Liver (tissue), 9 donors: ENCODE data around the gene FILIP1L. TPM values are rescaled to one million over a fixed set of nuclear protein-coding genes. Genes with fewer than 3 reads are reported as not detected.

ENCODE experiments used
- DNase-seq: peaks from one replicate; pipeline ENCODE4 v3.0.0-alpha.2; 2017; ENCODE audit warnings: low spot score
- H3K27ac ChIP-seq, 2 donors: one replicate each; pipeline ENCODE4 v1.7.0; 2013; ENCODE audit warnings: inconsistent platforms in 2 of 2, low read length in 2 of 2, control low read depth in 1 of 2, low read depth in 1 of 2, mild to moderate bottlenecking in 1 of 2
- H3K27me3 ChIP-seq, 4 donors: one replicate each; pipeline versions ENCODE4 v1.6.1 to v1.7.0; 2013; ENCODE audit warnings: low read length in 3 of 4, inconsistent platforms in 1 of 4, mild to moderate bottlenecking in 1 of 4, moderate library complexity in 1 of 4; ENCODE audit not compliant: control insufficient read depth in 4 of 4, insufficient read depth in 4 of 4
- H3K36me3 ChIP-seq, 4 donors: one replicate each; pipeline versions ENCODE4 v1.6.1 to v1.7.0; 2013; ENCODE audit warnings: low read length in 3 of 4, mild to moderate bottlenecking in 3 of 4, low read depth in 1 of 4, moderate library complexity in 1 of 4; ENCODE audit not compliant: control insufficient read depth in 4 of 4, insufficient read depth in 3 of 4
- H3K4me1 ChIP-seq, 4 donors: one replicate each; pipeline versions ENCODE4 v1.6.1 to v1.7.0; 2013; ENCODE audit warnings: low read length in 3 of 4, mild to moderate bottlenecking in 3 of 4, moderate library complexity in 1 of 4; ENCODE audit not compliant: control insufficient read depth in 4 of 4, insufficient read depth in 4 of 4
- H3K4me3 ChIP-seq, 3 donors: one replicate each; pipeline versions ENCODE4 v1.6.1 to v1.7.0; 2013; ENCODE audit warnings: low read length in 3 of 3, control low read depth in 1 of 3, low read depth in 1 of 3, mild to moderate bottlenecking in 1 of 3
- H3K9ac ChIP-seq, 2 donors: one replicate each; pipeline ENCODE4 v1.7.0; 2013; ENCODE audit warnings: low read length in 2 of 2, mild to moderate bottlenecking in 2 of 2, moderate library complexity in 2 of 2, control low read depth in 1 of 2, low read depth in 1 of 2
- H3K9me3 ChIP-seq, 4 donors: one replicate each; pipeline versions ENCODE4 v1.6.1 to v1.7.0; 2013; ENCODE audit warnings: low read length in 3 of 4; ENCODE audit not compliant: control insufficient read depth in 4 of 4
- CTCF ChIP-seq: fragments of 150-350 bp; IDR thresholded peaks from 2 replicates; pipeline ENCODE4 v1.5.1; 2017; ENCODE audit warnings: improper control_type of control experiment, low read depth, low read length; ENCODE audit not compliant: missing input control
- EGR1 ChIP-seq, 2 donors: IDR thresholded peaks; 2 replicates each; pipeline ENCODE4 v1.6.1; 2016 to 2018; ENCODE audit warnings: antibody characterized with exemption in 2 of 2, low read depth in 2 of 2
- FOXA1 ChIP-seq: IDR thresholded peaks from 2 replicates; pipeline ENCODE4 v1.6.1; 2016; ENCODE audit warnings: antibody characterized with exemption
- GABPA ChIP-seq, 2 donors: IDR thresholded peaks in 1 of 2; conservative IDR thresholded peaks in 1 of 2; 2 replicates each; pipeline ENCODE4 v1.6.1; 2016; ENCODE audit warnings: antibody characterized with exemption in 2 of 2, mild to moderate bottlenecking in 1 of 2, moderate library complexity in 1 of 2
- HNF4A ChIP-seq, 2 donors: conservative IDR thresholded peaks; 2 replicates each; pipeline ENCODE4 v1.6.1; 2016; ENCODE audit warnings: antibody characterized with exemption in 2 of 2, mild to moderate bottlenecking in 2 of 2
- HNF4G ChIP-seq: IDR thresholded peaks from 2 replicates; pipeline ENCODE4 v1.6.1; 2016; ENCODE audit warnings: antibody characterized with exemption
- JUND ChIP-seq, 2 donors: IDR thresholded peaks; 2 replicates each; pipeline ENCODE4 v1.6.1; 2016; ENCODE audit warnings: antibody characterized with exemption in 2 of 2
- MAX ChIP-seq: IDR thresholded peaks from 2 replicates; pipeline ENCODE4 v1.6.1; 2016; ENCODE audit warnings: antibody characterized with exemption
- RAD21 ChIP-seq, 2 donors: IDR thresholded peaks; 2 replicates each; pipeline ENCODE4 v1.6.1; 2016; ENCODE audit warnings: antibody characterized with exemption in 2 of 2, mild to moderate bottlenecking in 2 of 2
- RXRA ChIP-seq, 2 donors: IDR thresholded peaks; 2 replicates each; pipeline ENCODE4 v1.6.1; 2017 to 2018; ENCODE audit warnings: antibody characterized with exemption in 2 of 2, mild to moderate bottlenecking in 1 of 2
- SP1 ChIP-seq: IDR thresholded peaks from 2 replicates; pipeline ENCODE4 v1.6.1; 2018; ENCODE audit warnings: antibody characterized with exemption, mild to moderate bottlenecking
- TAF1 ChIP-seq: conservative IDR thresholded peaks from 2 replicates; pipeline ENCODE4 v1.6.1; 2016; ENCODE audit warnings: antibody characterized with exemption, mild to moderate bottlenecking
- ZBTB33 ChIP-seq: IDR thresholded peaks from 2 replicates; pipeline ENCODE4 v1.6.1; 2016; ENCODE audit warnings: antibody characterized with exemption
- WGBS: extraction: QIAGEN DNeasy Blood & Tissue Kit; methylation state at CpG from one replicate; pipeline ENCODE4 v1.1.7; 2013; 5-methylcytosine and 5-hydroxymethylcytosine counted together
- polyA plus RNA-seq, 2 donors: library from polyadenylated mRNA; stranded (reverse) in 1 of 2; unstranded in 1 of 2; fragments of 200-250 nt in 1 of 2; fragments of >200 nt in 1 of 2; fragmentation: Nextera tagmentation in 1 of 2; extraction: Ambion mirVana in 1 of 2; gene quantifications; one replicate each; pipeline versions ENCODE4 v1.2.1 to v1.2.3, GENCODE V29; 2013 to 2015
- total RNA-seq, 2 donors: library from RNA; depleted of rRNA; stranded (reverse); fragments of >200 nt; gene quantifications; one replicate each; pipeline ENCODE4 v1.2.3, GENCODE V29; 2014
- TF ChIP-seq, protein P1 (sequence below): IDR thresholded peaks from 2 replicates; pipeline ENCODE4 v1.6.1; 2016; ENCODE audit warnings: antibody characterized with exemption, mild to moderate bottlenecking
- TF ChIP-seq, protein P2 (sequence below): IDR thresholded peaks from 2 replicates; pipeline ENCODE4 v1.6.1; 2016; ENCODE audit warnings: antibody characterized with exemption
- donor health status: healthy.
- donor health status: healthy.
- donor health status: healthy.
- donor health status: healthy.
- donor health status: healthy.

The FILIP1L gene
- total and polyA plus RNA-seq, 4 donors, result 1.4 to 6.5 (median 1.9) TPM

DNA sequence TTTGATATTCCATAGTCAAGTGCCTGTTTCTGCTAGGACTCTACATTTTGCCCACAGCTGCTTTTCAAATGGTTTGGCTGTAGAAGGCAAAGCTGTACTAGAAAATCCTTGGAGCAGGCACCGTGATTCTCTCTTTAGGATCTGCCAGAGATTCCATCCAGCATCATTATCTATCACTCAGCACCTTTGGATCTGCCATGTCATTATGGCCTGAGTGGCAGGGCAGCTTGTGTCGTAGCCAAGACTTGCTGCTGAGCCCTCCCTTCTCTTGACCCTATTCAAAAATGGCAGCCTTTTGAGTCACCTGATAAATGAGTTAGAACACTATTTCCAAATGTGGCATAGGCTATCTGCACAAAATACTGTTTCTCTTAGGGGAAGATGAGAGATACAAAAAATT, 304.7 kb downstream of the FILIP1L start:
- Histone ChIP-seq H3K9ac (no peak overlapping the region), H3K27me3 (no peaks in the 10 kb centered on the region), H3K9me3 (peaks cover 0 to 8% (median 3%) of the 10 kb centered on the region in 4 donors), H3K27ac (no peak overlapping the region), H3K4me1 (no peaks in the 10 kb centered on the region), H3K4me3 (no peak overlapping the region), H3K36me3 (no peaks in the 10 kb centered on the region)
- DNase-seq, result no peak
- TF ChIP-seq, protein P1, sequence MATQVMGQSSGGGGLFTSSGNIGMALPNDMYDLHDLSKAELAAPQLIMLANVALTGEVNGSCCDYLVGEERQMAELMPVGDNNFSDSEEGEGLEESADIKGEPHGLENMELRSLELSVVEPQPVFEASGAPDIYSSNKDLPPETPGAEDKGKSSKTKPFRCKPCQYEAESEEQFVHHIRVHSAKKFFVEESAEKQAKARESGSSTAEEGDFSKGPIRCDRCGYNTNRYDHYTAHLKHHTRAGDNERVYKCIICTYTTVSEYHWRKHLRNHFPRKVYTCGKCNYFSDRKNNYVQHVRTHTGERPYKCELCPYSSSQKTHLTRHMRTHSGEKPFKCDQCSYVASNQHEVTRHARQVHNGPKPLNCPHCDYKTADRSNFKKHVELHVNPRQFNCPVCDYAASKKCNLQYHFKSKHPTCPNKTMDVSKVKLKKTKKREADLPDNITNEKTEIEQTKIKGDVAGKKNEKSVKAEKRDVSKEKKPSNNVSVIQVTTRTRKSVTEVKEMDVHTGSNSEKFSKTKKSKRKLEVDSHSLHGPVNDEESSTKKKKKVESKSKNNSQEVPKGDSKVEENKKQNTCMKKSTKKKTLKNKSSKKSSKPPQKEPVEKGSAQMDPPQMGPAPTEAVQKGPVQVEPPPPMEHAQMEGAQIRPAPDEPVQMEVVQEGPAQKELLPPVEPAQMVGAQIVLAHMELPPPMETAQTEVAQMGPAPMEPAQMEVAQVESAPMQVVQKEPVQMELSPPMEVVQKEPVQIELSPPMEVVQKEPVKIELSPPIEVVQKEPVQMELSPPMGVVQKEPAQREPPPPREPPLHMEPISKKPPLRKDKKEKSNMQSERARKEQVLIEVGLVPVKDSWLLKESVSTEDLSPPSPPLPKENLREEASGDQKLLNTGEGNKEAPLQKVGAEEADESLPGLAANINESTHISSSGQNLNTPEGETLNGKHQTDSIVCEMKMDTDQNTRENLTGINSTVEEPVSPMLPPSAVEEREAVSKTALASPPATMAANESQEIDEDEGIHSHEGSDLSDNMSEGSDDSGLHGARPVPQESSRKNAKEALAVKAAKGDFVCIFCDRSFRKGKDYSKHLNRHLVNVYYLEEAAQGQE, result no peak
- TF ChIP-seq ZBTB33 (no peak), HNF4G (no peak), RXRA (IDR thresholded peaks at IDR 0.05) (no peak), FOXA1 (no peak), SP1 (no peak), EGR1 (IDR thresholded peaks at IDR 0.05; ENCODE audit: low read depth in 2 of 2) (no peak), GABPA (IDR thresholded peaks at IDR 0.05 in 1 of 2, conservative IDR thresholded peaks at IDR 0.05 in 1 of 2) (no peak), TAF1 (no peak), MAX (no peak), JUND (IDR thresholded peaks at IDR 0.05) (no peak), HNF4A (conservative IDR thresholded peaks at IDR 0.05) (no peak)
- TF ChIP-seq, protein P2, sequence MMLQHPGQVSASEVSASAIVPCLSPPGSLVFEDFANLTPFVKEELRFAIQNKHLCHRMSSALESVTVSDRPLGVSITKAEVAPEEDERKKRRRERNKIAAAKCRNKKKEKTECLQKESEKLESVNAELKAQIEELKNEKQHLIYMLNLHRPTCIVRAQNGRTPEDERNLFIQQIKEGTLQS, result no peak
- 89% methylated on average over 2 of the region's 2 CpGs for WGBS

DNA sequence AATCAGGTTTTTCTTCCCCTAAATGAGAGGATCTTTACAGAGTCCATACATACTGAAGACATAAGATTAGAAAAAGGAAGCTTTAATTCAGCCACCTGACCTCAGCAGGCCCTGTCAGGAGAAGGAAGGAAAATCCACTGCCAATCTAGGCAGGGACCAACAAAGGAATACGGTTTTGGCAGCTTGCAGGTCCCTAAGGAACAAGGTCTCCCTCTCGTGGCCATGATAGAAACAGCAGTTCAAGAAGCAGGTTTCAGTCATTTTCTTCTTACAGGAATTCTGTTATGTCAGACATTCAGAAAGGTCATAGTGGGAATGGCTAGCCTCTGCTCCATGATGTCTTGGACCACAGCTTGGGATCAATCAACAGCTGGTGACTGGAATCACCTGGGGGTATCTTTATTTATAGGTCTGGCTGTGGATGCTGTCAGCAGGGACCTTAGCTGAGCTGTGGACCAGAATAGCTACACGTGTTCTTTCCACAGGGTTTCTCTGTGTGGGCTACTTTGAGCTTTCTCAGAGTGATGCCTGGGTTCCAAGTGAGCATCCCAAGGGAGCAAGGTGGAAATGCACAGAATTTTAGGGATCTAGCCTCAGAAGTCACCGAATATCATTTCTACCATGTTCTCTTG, 306.0 kb downstream of the FILIP1L start:
- Histone ChIP-seq H3K4me1 (no peaks in the 10 kb centered on the region), H3K27me3 (no peaks in the 10 kb centered on the region), H3K4me3 (no peak overlapping the region), H3K36me3 (no peaks in the 10 kb centered on the region), H3K9ac (no peak overlapping the region), H3K27ac (no peak overlapping the region), H3K9me3 (peaks cover 0 to 8% (median 3%) of the 10 kb centered on the region in 4 donors)
- 50% methylated on average over 4 of the region's 4 CpGs for WGBS
- DNase-seq, result peak; percentile 42
- peak; percentile 66 for TF ChIP-seq CTCF
- TF ChIP-seq, protein P2, result no peak
- TF ChIP-seq RAD21 (IDR thresholded peaks at IDR 0.05), result peak; percentile 63 to 77
